K562 (cell line): ENCODE measurements around the gene VPS26A. TPM values are rescaled to one million over a fixed set of nuclear protein-coding genes. Genes with fewer than 3 reads are reported as not detected.
A peak's percentile ranks its signal among the peaks of the same experiment; 100 is the strongest.

ENCODE experiments used
- CUX1 ChIP-seq: fragments of 200-800 bp; sonication (Bioruptor generic); IDR thresholded peaks from 2 replicates; pipeline ENCODE4 v1.6.1; 2016; ENCODE audit warnings: missing genetic modification characterization, missing compliant biosample characterization
- GTF2A2 ChIP-seq: IDR thresholded peaks from 2 replicates; pipeline ENCODE4 v1.6.1; 2016; ENCODE audit warnings: mild to moderate bottlenecking, missing genetic modification characterization, missing compliant biosample characterization
- KAT7 ChIP-seq: sonication (generic); formaldehyde crosslinking; IDR thresholded peaks from 2 replicates; pipeline ENCODE4 v1.8.0; 2022; ENCODE audit warnings: missing genetic modification reagents, mild to moderate bottlenecking, borderline replicate concordance
- RAD51 ChIP-seq: fragments of 450-650 bp; IDR thresholded peaks from 2 replicates; pipeline ENCODE4 v1.7.1; 2016; ENCODE audit warnings: low read depth, mild to moderate bottlenecking, borderline replicate concordance
- RHOXF2B ChIP-seq: fragments of 250-450 bp; sonication (Bioruptor Pico); conservative IDR thresholded peaks from 2 replicates; pipeline ENCODE4 v1.5.1; 2021
- SMAD3 ChIP-seq: fragments of 450-650 bp; formaldehyde crosslinking; conservative IDR thresholded peaks from 2 replicates; pipeline ENCODE4 v1.4.0; 2020; ENCODE audit warnings: mild to moderate bottlenecking
- SP2 ChIP-seq: IDR thresholded peaks from 2 replicates; pipeline ENCODE4 v1.6.1; 2011; ENCODE audit warnings: mild to moderate bottlenecking, low read depth, low read length, moderate library complexity; ENCODE audit not compliant: poor library complexity, severe bottlenecking; ENCODE audit errors: extremely low read depth
- TAF1 ChIP-seq: IDR thresholded peaks from 2 replicates; pipeline ENCODE4 v1.6.1; 2011; ENCODE audit warnings: mild to moderate bottlenecking, low read length, moderate library complexity; ENCODE audit not compliant: insufficient read depth, control insufficient read depth, severe bottlenecking; ENCODE audit errors: extremely low read depth
- TFAM ChIP-seq: fragments of 250-450 bp; sonication (Bioruptor Pico); conservative IDR thresholded peaks from 2 replicates; pipeline ENCODE4 v1.5.0; 2021; ENCODE audit warnings: mild to moderate bottlenecking, moderate library complexity
- U2AF2 ChIP-seq: fragments of 200-400 bp; formaldehyde crosslinking; optimal IDR thresholded peaks from 2 replicates; pipeline ENCODE3; 2017; ENCODE audit warnings: low read depth, mild to moderate bottlenecking, low read length
- XRCC3 ChIP-seq: fragments of 450-650 bp; IDR thresholded peaks from 2 replicates; pipeline ENCODE4 v1.6.1; 2017; ENCODE audit warnings: mild to moderate bottlenecking, moderate library complexity
- ZBTB26 ChIP-seq: fragments of 450-650 bp; formaldehyde crosslinking; IDR thresholded peaks from 2 replicates; pipeline ENCODE4 v1.4.0; 2022; ENCODE audit warnings: missing genetic modification characterization
- ZFPM2 ChIP-seq: fragments of 250-450 bp; sonication (Bioruptor Pico); IDR thresholded peaks from 2 replicates; pipeline ENCODE4 v1.5.1; 2022; ENCODE audit warnings: mild to moderate bottlenecking
- ZNF280A ChIP-seq: fragments of 450-650 bp; IDR thresholded peaks from 2 replicates; pipeline ENCODE4 v1.6.1; 2018; ENCODE audit warnings: mild to moderate bottlenecking, low read depth; ENCODE audit not compliant: partially characterized antibody
- polyA plus RNA-seq, 8 experiments: library from polyadenylated mRNA; depleted of rRNA in 4 of 8; stranded (reverse) in 5 of 8; unstranded in 3 of 8; fragments of >200 nt; fragmentation: Nextera tagmentation in 2 of 8; fragmentation: Illumina TruSeq in 1 of 8; extraction: Ambion mirVana in 2 of 8; extraction: Trizol in 1 of 8; gene quantifications; 2 replicates each; pipeline versions ENCODE4 v1.2.1 to v1.2.3, GENCODE V29; 2011 to 2014; ENCODE audit warnings: inconsistent platforms in 1 of 8, missing spikeins in 1 of 8
- total RNA-seq, 7 experiments: library from RNA; depleted of rRNA in 6 of 7; stranded (reverse); fragments of >200 nt in 6 of 7; fragmentation: Illumina TruSeq in 2 of 7; extraction: Trizol in 2 of 7; gene quantifications; 2 replicates each; pipeline versions ENCODE4 v1.2.1 to v1.2.3, GENCODE V29; 2011 to 2021; ENCODE audit warnings: low replicate concordance in 1 of 7
- TF ChIP-seq, protein P1 (sequence below): fragments of 450-650 bp; formaldehyde crosslinking; IDR thresholded peaks from 2 replicates; pipeline ENCODE4 v1.4.0; 2022; ENCODE audit warnings: mild to moderate bottlenecking, moderate library complexity
- TF ChIP-seq, protein P2 (sequence below): fragments of 250-450 bp; sonication (Bioruptor Pico); IDR thresholded peaks from 2 replicates; pipeline ENCODE4 v1.8.0; 2022; ENCODE audit warnings: inconsistent platforms

Gene VPS26A
- total and polyA plus RNA-seq, 9 of the 15 experiments (the other 6 are each of a cell fraction or from before 2014, with no cell fraction given), result 47.1 to 137 (median 69.3) TPM

DNA sequence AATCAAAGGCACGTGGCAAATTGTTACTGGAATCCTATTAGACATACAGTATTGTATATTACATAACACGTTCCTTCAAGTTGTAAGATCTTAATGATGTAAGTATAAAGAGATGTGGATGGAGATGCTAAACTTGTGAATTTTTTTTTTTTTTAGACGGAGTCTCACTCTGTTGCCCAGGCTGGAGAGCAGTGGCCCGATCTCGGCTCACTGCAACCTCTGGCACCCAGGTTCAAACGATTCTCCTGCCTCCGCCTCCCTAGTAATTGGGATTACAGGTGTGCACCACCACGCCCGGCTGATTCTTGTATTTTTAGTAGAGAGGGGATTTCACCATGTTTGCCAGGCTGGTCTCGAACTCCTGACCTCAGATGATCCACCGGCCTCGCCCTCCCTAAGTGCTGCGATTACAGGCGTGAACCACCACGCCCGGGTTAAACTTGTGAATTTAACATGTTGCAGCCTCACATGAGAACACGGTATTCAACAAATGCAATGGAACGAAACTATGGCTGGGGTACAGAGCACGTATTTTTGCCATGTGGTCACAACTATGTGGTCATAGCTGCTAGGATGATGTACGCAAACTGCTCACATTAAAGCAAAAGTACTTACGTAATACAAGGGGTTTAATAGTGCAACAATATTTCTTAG, 55.2 kb downstream of the VPS26A start (continued):
- TF ChIP-seq, protein P1, sequence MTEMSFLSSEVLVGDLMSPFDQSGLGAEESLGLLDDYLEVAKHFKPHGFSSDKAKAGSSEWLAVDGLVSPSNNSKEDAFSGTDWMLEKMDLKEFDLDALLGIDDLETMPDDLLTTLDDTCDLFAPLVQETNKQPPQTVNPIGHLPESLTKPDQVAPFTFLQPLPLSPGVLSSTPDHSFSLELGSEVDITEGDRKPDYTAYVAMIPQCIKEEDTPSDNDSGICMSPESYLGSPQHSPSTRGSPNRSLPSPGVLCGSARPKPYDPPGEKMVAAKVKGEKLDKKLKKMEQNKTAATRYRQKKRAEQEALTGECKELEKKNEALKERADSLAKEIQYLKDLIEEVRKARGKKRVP (CRISPR knock-in tag), result no peak
- TF ChIP-seq CUX1 (CRISPR knock-in tag), result peak; percentile 67; the same call in 1 of the 2 replicates
- TF ChIP-seq TAF1, result no peak
- TF ChIP-seq ZFPM2 (CRISPR knock-in tag), result no peak
- no peak for TF ChIP-seq SP2
- TF ChIP-seq, protein P2, sequence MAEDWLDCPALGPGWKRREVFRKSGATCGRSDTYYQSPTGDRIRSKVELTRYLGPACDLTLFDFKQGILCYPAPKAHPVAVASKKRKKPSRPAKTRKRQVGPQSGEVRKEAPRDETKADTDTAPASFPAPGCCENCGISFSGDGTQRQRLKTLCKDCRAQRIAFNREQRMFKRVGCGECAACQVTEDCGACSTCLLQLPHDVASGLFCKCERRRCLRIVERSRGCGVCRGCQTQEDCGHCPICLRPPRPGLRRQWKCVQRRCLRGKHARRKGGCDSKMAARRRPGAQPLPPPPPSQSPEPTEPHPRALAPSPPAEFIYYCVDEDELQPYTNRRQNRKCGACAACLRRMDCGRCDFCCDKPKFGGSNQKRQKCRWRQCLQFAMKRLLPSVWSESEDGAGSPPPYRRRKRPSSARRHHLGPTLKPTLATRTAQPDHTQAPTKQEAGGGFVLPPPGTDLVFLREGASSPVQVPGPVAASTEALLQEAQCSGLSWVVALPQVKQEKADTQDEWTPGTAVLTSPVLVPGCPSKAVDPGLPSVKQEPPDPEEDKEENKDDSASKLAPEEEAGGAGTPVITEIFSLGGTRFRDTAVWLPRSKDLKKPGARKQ (CRISPR knock-in tag), result no peak
- TF ChIP-seq GTF2A2, result no peak
- TF ChIP-seq U2AF2, result no peak
- no peak for TF ChIP-seq ZBTB26
- TF ChIP-seq RHOXF2B (CRISPR knock-in tag), result no peak
- 0 out of 2 replicates have a peak, but pooled peaks have one; percentile 21 for TF ChIP-seq KAT7
- TF ChIP-seq XRCC3, result no peak
- no peak for TF ChIP-seq RAD51
- no peak for TF ChIP-seq TFAM (CRISPR knock-in tag)
- peak; percentile 21 for TF ChIP-seq ZNF280A
- TF ChIP-seq SMAD3 (CRISPR knock-in tag), result 0 out of 2 replicates have a peak, but pooled peaks have one; percentile 1
